PC-9 (cell line): Measurements from ENCODE around the gene IMPG1. TPM values are rescaled to one million over a fixed set of nuclear protein-coding genes. Genes with fewer than 3 reads are reported as not detected.

ENCODE experiments used
- BruUV-seq: library from RNA; stranded (reverse); fragments of 400-500 nt; replicated peaks from 2 replicates; lab custom pipeline; 2021; lab: Mats Ljungman, UMichigan
- CTCF ChIA-PET: fragments of 300-600 bp; sonication (Branson Sonifier 250); formaldehyde crosslinking; loops from one replicate; lab custom pipeline; 2022; ENCODE audit warnings: antibody characterized with exemption; lab: Charles Lee
- POLR2A ChIA-PET: fragments of 300-600 bp; sonication (Branson Sonifier 250); formaldehyde crosslinking; loops from one replicate; lab custom pipeline; 2022; ENCODE audit warnings: antibody characterized with exemption; ENCODE audit not compliant: unreplicated experiment; lab: Charles Lee
- DNase-seq, 2 experiments: peaks; one replicate each; pipeline versions ENCODE4 v3.0.0 to v3.0.0-alpha.2; 2015 to 2022; ENCODE audit warnings: mixed read lengths in 1 of 2
- H2AFZ ChIP-seq: fragments of 200-600 bp; sonication (generic); 2 replicates; pipeline ENCODE4 v1.8.1; 2017; ENCODE audit warnings: antibody characterized with exemption
- H3F3A ChIP-seq: fragments of 200-600 bp; sonication (generic); 2 replicates; pipeline ENCODE4 v1.8.1; 2017; ENCODE audit warnings: antibody characterized with exemption, mild to moderate bottlenecking, low read depth; ENCODE audit not compliant: insufficient read depth
- H3K27ac ChIP-seq: fragments of 200-600 bp; sonication (generic); 2 replicates; pipeline ENCODE4 v1.6.1; 2016; ENCODE audit warnings: mixed run types
- H3K27me3 ChIP-seq: fragments of 200-600 bp; sonication (generic); 2 replicates; pipeline ENCODE4 v1.6.1; 2016; ENCODE audit warnings: low read depth, mixed run types; ENCODE audit not compliant: insufficient read depth
- H3K36me3 ChIP-seq: fragments of 200-600 bp; sonication (generic); 2 replicates; pipeline ENCODE4 v1.6.1; 2016; ENCODE audit warnings: low read depth, mixed run types
- H3K4me1 ChIP-seq: fragments of 200-600 bp; sonication (generic); replicated peaks from 2 replicates; pipeline ENCODE4 v1.6.1; 2016; ENCODE audit warnings: mixed run types; ENCODE audit not compliant: insufficient read depth
- H3K4me2 ChIP-seq: fragments of 200-600 bp; sonication (generic); 2 replicates; pipeline ENCODE4 v1.6.1; 2017; ENCODE audit warnings: mixed run types
- H3K4me3 ChIP-seq: fragments of 200-600 bp; sonication (generic); 2 replicates; pipeline ENCODE4 v1.6.1; 2016; ENCODE audit warnings: mixed run types
- H3K79me2 ChIP-seq: fragments of 200-600 bp; sonication (generic); 2 replicates; pipeline ENCODE4 v1.6.1; 2017; ENCODE audit warnings: low read depth, mixed run types
- H3K9me2 ChIP-seq: fragments of 200-600 bp; sonication (generic); 2 replicates; pipeline ENCODE4 v1.8.1; 2017; ENCODE audit warnings: mild to moderate bottlenecking; ENCODE audit not compliant: insufficient read depth
- H3K9me3 ChIP-seq: fragments of 200-600 bp; sonication (generic); 2 replicates; pipeline ENCODE4 v1.8.1; 2016; ENCODE audit warnings: low read depth; ENCODE audit not compliant: insufficient read depth
- H4K20me1 ChIP-seq: fragments of 200-600 bp; sonication (generic); 2 replicates; pipeline ENCODE4 v1.8.1; 2017; ENCODE audit not compliant: insufficient read depth
- CTCF ChIP-seq: fragments of 200-600 bp; sonication (generic); conservative IDR thresholded peaks from 2 replicates; pipeline ENCODE4 v1.6.1; 2017; ENCODE audit warnings: mixed run types, antibody characterized with exemption, mild to moderate bottlenecking, moderate library complexity
- EZH2 ChIP-seq: fragments of 200-600 bp; sonication (generic); IDR thresholded peaks from 2 replicates; pipeline ENCODE4 v1.8.0; 2017; ENCODE audit warnings: antibody characterized with exemption, low read depth
- intact Hi-C: fragments of 100-400 bp; cut with micrococcal nuclease; formaldehyde crosslinking; loops from one replicate; pipeline ENCODE4 v1.10.0; 2022; ENCODE audit not compliant: unreplicated experiment
- total RNA-seq: library from RNA; stranded (reverse); gene quantifications from 2 replicates; pipeline ENCODE4 v1.2.3, GENCODE V29; 2021

IMPG1 gene
- total RNA-seq, 1 experiment from 2014 or later, result not detected

GRCh38 chr6:76000629-76001028 lies 71.8 kb downstream of the IMPG1 start:
- H3K36me3 ChIP-seq, result no peaks in the 10 kb centered on the region
- CTCF ChIA-PET, result no interaction called here
- no peaks in the 10 kb centered on the region for H3K4me1 ChIP-seq
- no peak overlapping the region for H2AFZ ChIP-seq
- intact Hi-C loops, result no loop called here
- H3F3A ChIP-seq, result no peaks in the 10 kb centered on the region
- no peaks in the 10 kb centered on the region for H3K9me3 ChIP-seq
- H3K27me3 ChIP-seq, result peaks cover 8% of the 10 kb centered on the region; the same call in 1 of the 2 replicates
- no peaks in the 10 kb centered on the region for H4K20me1 ChIP-seq
- DNase-seq, result no peak
- H3K79me2 ChIP-seq, result no peaks in the 10 kb centered on the region
- no peak for TF ChIP-seq EZH2
- no peak for TF ChIP-seq CTCF
- POLR2A ChIA-PET, result no interaction called here
- H3K27ac ChIP-seq, result no peak overlapping the region
- no peak overlapping the region for H3K4me3 ChIP-seq
- no TSS peak for BruUV-seq
- H3K4me2 ChIP-seq, result no peak overlapping the region
- no peaks in the 10 kb centered on the region for H3K9me2 ChIP-seq

GRCh38 chr6:75997696-75998095 lies 74.8 kb downstream of the IMPG1 start:
- no peak overlapping the region for H3K4me3 ChIP-seq
- H3K27ac ChIP-seq, result no peak overlapping the region
- no peaks in the 10 kb centered on the region for H3K9me3 ChIP-seq
- H3K4me1 ChIP-seq, result no peaks in the 10 kb centered on the region
- CTCF ChIA-PET, result no interaction called here
- no peaks in the 10 kb centered on the region for H3F3A ChIP-seq
- no peak overlapping the region for H3K4me2 ChIP-seq
- no peaks in the 10 kb centered on the region for H3K79me2 ChIP-seq
- DNase-seq, result no peak
- intact Hi-C loops, result no loop called here
- no peak overlapping the region for H2AFZ ChIP-seq
- TF ChIP-seq EZH2 (no peak), CTCF (no peak)
- no peaks in the 10 kb centered on the region for H3K36me3 ChIP-seq
- H3K27me3 ChIP-seq, result peaks cover 8% of the 10 kb centered on the region; the same call in 1 of the 2 replicates
- POLR2A ChIA-PET, result no interaction called here
- H4K20me1 ChIP-seq, result no peaks in the 10 kb centered on the region
- no peaks in the 10 kb centered on the region for H3K9me2 ChIP-seq
- BruUV-seq, result no TSS peak

GRCh38 chr6:75993236-75994162 lies 79.0 kb downstream of the IMPG1 start:
- no peaks in the 10 kb centered on the region for H3K9me2 ChIP-seq
- ChIA-PET POLR2A (no interaction called here), CTCF (no interaction called here)
- intact Hi-C loops, result no loop called here
- DNase-seq, result no peak
- no peaks in the 10 kb centered on the region for H3K4me1 ChIP-seq
- H3K36me3 ChIP-seq, result no peaks in the 10 kb centered on the region
- no peaks in the 10 kb centered on the region for H4K20me1 ChIP-seq
- peaks cover 8% of the 10 kb centered on the region; the same call in 1 of the 2 replicates for H3K27me3 ChIP-seq
- no peaks in the 10 kb centered on the region for H3K9me3 ChIP-seq
- H3K79me2 ChIP-seq, result no peaks in the 10 kb centered on the region
- no peaks in the 10 kb centered on the region for H3F3A ChIP-seq
- no peak overlapping the region for H3K4me3 ChIP-seq
- H2AFZ ChIP-seq, result no peak overlapping the region
- BruUV-seq, result no TSS peak
- H3K4me2 ChIP-seq, result no peak overlapping the region
- no peak overlapping the region for H3K27ac ChIP-seq
- TF ChIP-seq EZH2 (no peak), CTCF (no peak)
